Activated T-cell treated with anti-CD3 and anti-CD28 coated beads, Interleukin-2, amount 50 U/mL, for 24 hours (primary cell): Measurements from ENCODE around the gene CFAP57.

Experiments
- DNase-seq: peaks from one replicate; pipeline ENCODE4 v3.0.0-alpha.2; 2020
- H3K27ac Mint-ChIP-seq: 2 replicates; pipeline ENCODE4 v1.8.0; 2020; ENCODE audit warnings: mild to moderate bottlenecking, mixed read lengths
- H3K27me3 Mint-ChIP-seq: 2 replicates; pipeline ENCODE4 v1.8.0; 2020; ENCODE audit warnings: mixed read lengths
- H3K36me3 Mint-ChIP-seq: 2 replicates; pipeline ENCODE4 v1.8.0; 2020; ENCODE audit warnings: low read depth, mixed read lengths
- H3K4me1 Mint-ChIP-seq: 2 replicates; pipeline ENCODE4 v1.8.0; 2020; ENCODE audit warnings: low read depth, mixed read lengths
- H3K4me3 Mint-ChIP-seq: 2 replicates; pipeline ENCODE4 v1.8.0; 2020; ENCODE audit warnings: mild to moderate bottlenecking, moderate library complexity, mixed read lengths
- H3K9me3 Mint-ChIP-seq: 2 replicates; pipeline ENCODE4 v1.8.0; 2020; ENCODE audit warnings: mixed read lengths

The CFAP57 gene

GRCh38 chr1:43279666-43280065 lies 107.5 kb downstream of the CFAP57 start:
- H3K27ac Mint-ChIP-seq: no peak overlapping the region
- peaks cover 2% of the 10 kb centered on the region for H3K27me3 Mint-ChIP-seq
- no peak overlapping the region for H3K4me3 Mint-ChIP-seq
- no peaks in the 10 kb centered on the region for H3K36me3 Mint-ChIP-seq
- H3K4me1 Mint-ChIP-seq: peaks cover 5% of the 10 kb centered on the region
- H3K9me3 Mint-ChIP-seq: peaks cover 2% of the 10 kb centered on the region
- DNase-seq: no peak

- DNase-seq: no peak
- no peak overlapping the region for H3K4me3 Mint-ChIP-seq
- no peaks in the 10 kb centered on the region for H3K4me1 Mint-ChIP-seq
- H3K27ac Mint-ChIP-seq: no peak overlapping the region
- peaks cover 2% of the 10 kb centered on the region for H3K27me3 Mint-ChIP-seq
- no peaks in the 10 kb centered on the region for H3K9me3 Mint-ChIP-seq
- H3K36me3 Mint-ChIP-seq: no peaks in the 10 kb centered on the region
Observed at GRCh38 chr1:43280692-43281091, 108.6 kb downstream of the CFAP57 start.

- Mint-ChIP-seq H3K4me3 (no peak overlapping the region), H3K27ac (no peak overlapping the region), H3K36me3 (no peaks in the 10 kb centered on the region), H3K4me1 (no peaks in the 10 kb centered on the region), H3K27me3 (peaks cover 2% of the 10 kb centered on the region), H3K9me3 (no peaks in the 10 kb centered on the region)
- no peak for DNase-seq
Observed at GRCh38 chr1:43282220-43283195, 110.4 kb downstream of the CFAP57 start.

- H3K27me3 Mint-ChIP-seq: peaks cover 2% of the 10 kb centered on the region
- no peaks in the 10 kb centered on the region for H3K4me1 Mint-ChIP-seq
- H3K27ac Mint-ChIP-seq: no peak overlapping the region
- no peaks in the 10 kb centered on the region for H3K9me3 Mint-ChIP-seq
- H3K36me3 Mint-ChIP-seq: no peaks in the 10 kb centered on the region
- DNase-seq: no peak
- no peak overlapping the region for H3K4me3 Mint-ChIP-seq
Observed at GRCh38 chr1:43284065-43284464, 111.9 kb downstream of the CFAP57 start.

GRCh38 chr1:43284546-43285110 lies 112.5 kb downstream of the CFAP57 start:
- Mint-ChIP-seq H3K4me3 (no peak overlapping the region), H3K27ac (no peak overlapping the region), H3K36me3 (no peaks in the 10 kb centered on the region), H3K27me3 (peaks cover 2% of the 10 kb centered on the region), H3K4me1 (no peaks in the 10 kb centered on the region), H3K9me3 (no peaks in the 10 kb centered on the region)
- DNase-seq: no peak

- DNase-seq: no peak
- Mint-ChIP-seq H3K27me3 (no peaks in the 10 kb centered on the region), H3K4me1 (no peaks in the 10 kb centered on the region), H3K4me3 (no peak within 1 kb of the TSS), H3K36me3 (no peaks in the 10 kb centered on the region), H3K27ac (no peak within 1 kb of the TSS), H3K9me3 (no peaks in the 10 kb centered on the region)
Observed at GRCh38 chr1:43285269-43285990, 113.3 kb downstream of the CFAP57 start, which contains the start of gene C1orf210. C1orf210 (minus strand) TSS chr1:43285581; CDS start chr1:43283270, 2,311 bp downstream.

- Mint-ChIP-seq H3K9me3 (no peaks in the 10 kb centered on the region), H3K36me3 (no peaks in the 10 kb centered on the region), H3K27ac (no peak overlapping the region), H3K4me3 (no peak overlapping the region), H3K27me3 (no peaks in the 10 kb centered on the region), H3K4me1 (no peaks in the 10 kb centered on the region)
- DNase-seq: no peak
Observed at GRCh38 chr1:43286115-43286514, 114.0 kb downstream of the CFAP57 start.

GRCh38 chr1:43286533-43286932 lies 114.4 kb downstream of the CFAP57 start:
- no peaks in the 10 kb centered on the region for H3K27me3 Mint-ChIP-seq
- no peaks in the 10 kb centered on the region for H3K9me3 Mint-ChIP-seq
- H3K4me3 Mint-ChIP-seq: no peak overlapping the region
- DNase-seq: no peak
- H3K27ac Mint-ChIP-seq: no peak overlapping the region
- no peaks in the 10 kb centered on the region for H3K4me1 Mint-ChIP-seq
- H3K36me3 Mint-ChIP-seq: no peaks in the 10 kb centered on the region

GRCh38 chr1:43288058-43288784 lies 116.1 kb downstream of the CFAP57 start:
- no peaks in the 10 kb centered on the region for H3K4me1 Mint-ChIP-seq
- no peaks in the 10 kb centered on the region for H3K36me3 Mint-ChIP-seq
- H3K27ac Mint-ChIP-seq: no peak overlapping the region
- H3K4me3 Mint-ChIP-seq: no peak overlapping the region
- no peaks in the 10 kb centered on the region for H3K9me3 Mint-ChIP-seq
- H3K27me3 Mint-ChIP-seq: no peaks in the 10 kb centered on the region
- no peak for DNase-seq

GRCh38 chr1:43288785-43289706 lies 116.9 kb downstream of the CFAP57 start:
- no peaks in the 10 kb centered on the region for H3K36me3 Mint-ChIP-seq
- H3K4me1 Mint-ChIP-seq: no peaks in the 10 kb centered on the region
- no peak overlapping the region for H3K27ac Mint-ChIP-seq
- no peak for DNase-seq
- no peaks in the 10 kb centered on the region for H3K27me3 Mint-ChIP-seq
- H3K9me3 Mint-ChIP-seq: no peaks in the 10 kb centered on the region
- H3K4me3 Mint-ChIP-seq: no peak overlapping the region

GRCh38 chr1:43292216-43292615 lies 120.1 kb downstream of the CFAP57 start:
- Mint-ChIP-seq H3K4me1 (peaks cover 22% of the 10 kb centered on the region), H3K36me3 (no peaks in the 10 kb centered on the region), H3K27ac (no peak overlapping the region), H3K9me3 (no peaks in the 10 kb centered on the region), H3K4me3 (no peak overlapping the region), H3K27me3 (no peaks in the 10 kb centered on the region)
- DNase-seq: no peak

- Mint-ChIP-seq H3K36me3 (no peaks in the 10 kb centered on the region), H3K4me1 (peaks cover 22% of the 10 kb centered on the region), H3K4me3 (no peak overlapping the region), H3K27ac (no peak overlapping the region), H3K9me3 (no peaks in the 10 kb centered on the region), H3K27me3 (no peaks in the 10 kb centered on the region)
- DNase-seq: no peak
Observed at GRCh38 chr1:43292679-43293078, 120.5 kb downstream of the CFAP57 start.

- Mint-ChIP-seq H3K36me3 (no peaks in the 10 kb centered on the region), H3K4me1 (peaks cover 22% of the 10 kb centered on the region), H3K4me3 (no peak overlapping the region), H3K27ac (no peak overlapping the region), H3K9me3 (no peaks in the 10 kb centered on the region), H3K27me3 (no peaks in the 10 kb centered on the region)
- DNase-seq: no peak
Observed at GRCh38 chr1:43293176-43293575, 121.0 kb downstream of the CFAP57 start.
